Measurements from ENCODE around the gene CNOT4. TPM values are rescaled to one million over a fixed set of nuclear protein-coding genes. Genes with fewer than 3 reads are reported as not detected.

Gene CNOT4
- total and polyA plus RNA-seq, 2 of the 8 experiments (the other 6 are each of a cell fraction or from before 2014, with no cell fraction given), result 10.9 to 25.8 TPM

- TF ChIP-seq GTF2F1 (IDR thresholded peaks at IDR 0.05; ENCODE audit: borderline replicate concordance, low read depth, low read length), result no peak
- TF ChIP-seq EZH2 (IDR thresholded peaks at IDR 0.05; ENCODE audit: low read depth, low read length, severe bottlenecking), result no peak
- no peak for TF ChIP-seq MAFK (IDR thresholded peaks at IDR 0.05; ENCODE audit: low read depth, low read length)
- TF ChIP-seq SP4 (IDR thresholded peaks at IDR 0.05; ENCODE audit: low read length), result no peak
- no peak for TF ChIP-seq BCL11A (IDR thresholded peaks at IDR 0.05; ENCODE audit: low read depth in 2 of 2, low read length in 2 of 2)
Measured at GRCh38 chr7:135349746-135350145, 160.2 kb downstream of the CNOT4 start (continued).
